HFF-Myc (cell line): ENCODE measurements around the gene RHCE.
"Not testable (repeated sequence)": the region's sequence is repeated elsewhere in the genome, so short reads cannot be mapped to it uniquely, and the experiment has no call there.

Experiments used
- DNase-seq: peaks from one replicate; pipeline ENCODE4 v3.0.0-alpha.2; 2011; ENCODE audit warnings: low read depth; ENCODE audit errors: extremely low read depth
- H3K4me3 ChIP-seq: replicated peaks from 2 replicates; pipeline ENCODE4 v1.5.1; 2011; ENCODE audit warnings: low read depth, mild to moderate bottlenecking, control low read depth, low read length
- CTCF ChIP-seq: IDR thresholded peaks from 2 replicates; pipeline ENCODE4 v1.5.1; 2012; ENCODE audit warnings: mild to moderate bottlenecking, low read depth, low read length, control low read depth; ENCODE audit errors: missing control alignments

The RHCE gene

GRCh38 chr1:25420715-25421114 is at the start of gene RHCE:
TSS of gene RHCE (minus strand) at chr1:25420825. CDS start at chr1:25420786, 39 bp downstream.
- H3K4me3 ChIP-seq, DNase-seq: not testable (repeated sequence)

- DNase-seq = no peak
- H3K4me3 ChIP-seq = no peak overlapping the region
- no peak for TF ChIP-seq CTCF
Measured at GRCh38 chr1:25469177-25469576, 48.6 kb upstream of the RHCE start.

- no peak for TF ChIP-seq CTCF
- no peak overlapping the region for H3K4me3 ChIP-seq
- no peak for DNase-seq
Measured at GRCh38 chr1:25468033-25468432, 47.4 kb upstream of the RHCE start.

- no peak overlapping the region for H3K4me3 ChIP-seq
- DNase-seq = no peak
- no peak for TF ChIP-seq CTCF
Measured at GRCh38 chr1:25467616-25468015, 47.0 kb upstream of the RHCE start.

GRCh38 chr1:25467193-25467592 is 46.6 kb upstream of the RHCE start:
- DNase-seq = no peak
- H3K4me3 ChIP-seq = no peak overlapping the region
- TF ChIP-seq CTCF = no peak

GRCh38 chr1:25462732-25463131 is 42.1 kb upstream of the RHCE start:
- H3K4me3 ChIP-seq = no peak overlapping the region
- DNase-seq = no peak
- no peak for TF ChIP-seq CTCF

GRCh38 chr1:25461849-25462248 is 41.2 kb upstream of the RHCE start:
- no peak overlapping the region for H3K4me3 ChIP-seq
- no peak for TF ChIP-seq CTCF
- DNase-seq = no peak

- not testable (repeated sequence) for H3K4me3 ChIP-seq, DNase-seq
Measured at GRCh38 chr1:25460816-25461215, 40.2 kb upstream of the RHCE start.
